Forelimb muscle (tissue), 1 donor: Measurements from ENCODE around the gene SGPL1. TPM values are rescaled to one million over a fixed set of nuclear protein-coding genes. Genes with fewer than 3 reads are reported as not detected.
"Not testable (repeated sequence)": the region's sequence is repeated elsewhere in the genome, so short reads cannot be mapped to it uniquely, and the experiment has no call there.

ENCODE experiments used
- DNase-seq: peaks from one replicate; pipeline ENCODE4 v3.0.0-alpha.2; 2013; ENCODE audit warnings: low read depth
- polyA plus RNA-seq: library from polyadenylated mRNA; unstranded; fragments of 120-200 nt; gene quantifications from one replicate; pipeline ENCODE4 v1.2.1, GENCODE V29; 2013; ENCODE audit not compliant: insufficient read length

Gene SGPL1
- polyA plus RNA-seq, 1 donor: 26.7 TPM

- DNase-seq: no peak
Measured at GRCh38 chr10:70906031-70906783, 90.5 kb downstream of the SGPL1 start.

- DNase-seq: no peak
Measured at GRCh38 chr10:70906953-70907636, 91.3 kb downstream of the SGPL1 start.

DNA sequence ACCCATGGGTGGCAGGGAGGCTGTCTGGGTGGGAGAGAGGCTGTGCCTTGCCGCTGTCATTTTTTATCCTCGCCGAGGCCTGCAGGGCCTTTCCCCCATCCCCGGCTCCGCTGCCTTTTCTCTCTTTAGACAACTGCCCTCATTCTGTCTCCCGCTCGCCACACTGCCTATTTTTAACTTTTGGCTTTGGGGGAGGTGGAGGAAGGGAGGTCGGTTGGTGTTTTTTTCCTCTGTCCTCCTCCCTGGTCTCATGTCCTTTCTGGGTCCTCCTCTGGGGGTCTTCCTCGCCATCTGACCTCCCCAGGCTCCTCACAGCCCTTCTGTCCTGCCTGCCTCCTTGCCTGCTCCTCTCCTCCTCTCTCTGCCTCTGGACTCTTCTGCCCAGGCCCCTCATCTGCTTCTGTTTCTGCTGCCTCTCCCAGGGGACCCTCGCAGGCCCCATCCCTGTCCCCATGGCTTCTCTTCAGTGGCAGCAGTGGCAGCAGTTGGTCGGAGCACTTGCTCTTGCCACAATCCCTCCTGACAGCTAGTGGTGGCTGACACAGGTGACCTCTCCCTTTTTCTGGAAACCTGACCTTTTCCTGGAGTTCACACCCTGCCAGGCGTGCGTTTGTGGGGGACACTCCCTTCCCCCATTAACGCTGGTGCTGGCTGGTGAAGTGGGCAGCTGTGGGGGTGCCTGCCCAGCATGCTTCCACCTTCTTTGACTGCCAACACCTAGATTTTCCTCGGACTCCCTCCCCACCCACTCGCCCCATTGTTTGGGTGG is 92.1 kb downstream of the SGPL1 start:
- no peak for DNase-seq

DNA sequence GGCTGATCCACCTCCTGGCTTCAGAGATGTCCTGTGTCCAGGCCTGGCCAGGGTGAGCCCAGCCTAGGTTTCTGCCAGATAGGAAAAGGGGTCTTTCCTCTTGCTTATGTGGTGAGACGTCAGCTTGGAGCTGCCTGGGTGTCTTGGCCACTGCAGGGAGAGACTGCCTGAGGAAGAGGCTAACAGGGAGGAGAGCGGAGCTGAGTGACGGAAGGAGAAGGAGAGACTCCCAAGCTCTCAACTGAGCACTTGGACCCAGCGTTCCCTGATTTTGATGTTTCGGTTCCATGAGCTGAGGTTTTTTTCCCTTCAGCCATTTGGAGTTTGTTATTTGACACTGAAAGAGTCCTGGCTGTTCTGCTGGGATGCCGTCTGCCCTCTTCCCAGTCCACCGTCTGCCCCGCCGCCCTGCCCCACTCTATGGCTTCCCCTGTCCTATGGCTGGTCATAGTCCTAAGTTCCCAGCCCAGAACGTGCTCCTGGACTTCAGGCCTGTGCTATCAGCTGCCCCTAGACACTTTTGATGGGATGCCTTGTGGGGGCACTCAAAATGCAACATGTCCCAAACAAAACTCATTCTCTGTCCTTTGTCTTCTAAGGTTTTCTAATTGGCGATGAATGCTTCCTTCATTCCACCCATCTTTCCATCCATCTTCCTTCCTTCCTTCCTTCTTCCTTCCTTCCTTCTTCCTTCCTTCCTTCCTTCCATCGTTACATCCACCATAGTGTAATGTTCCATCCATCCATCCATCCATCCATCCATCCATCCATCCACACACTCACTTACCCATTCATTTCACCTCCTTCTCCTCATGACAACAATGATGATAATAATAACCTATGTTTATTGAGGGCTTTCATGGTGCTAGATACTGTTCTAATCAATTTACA is 92.9 kb downstream of the SGPL1 start:
- no peak for DNase-seq

- no peak for DNase-seq
Measured at GRCh38 chr10:70909326-70909935, 93.7 kb downstream of the SGPL1 start.

GRCh38 chr10:70910486-70911341 is 95.0 kb downstream of the SGPL1 start:
- DNase-seq: no peak

DNA sequence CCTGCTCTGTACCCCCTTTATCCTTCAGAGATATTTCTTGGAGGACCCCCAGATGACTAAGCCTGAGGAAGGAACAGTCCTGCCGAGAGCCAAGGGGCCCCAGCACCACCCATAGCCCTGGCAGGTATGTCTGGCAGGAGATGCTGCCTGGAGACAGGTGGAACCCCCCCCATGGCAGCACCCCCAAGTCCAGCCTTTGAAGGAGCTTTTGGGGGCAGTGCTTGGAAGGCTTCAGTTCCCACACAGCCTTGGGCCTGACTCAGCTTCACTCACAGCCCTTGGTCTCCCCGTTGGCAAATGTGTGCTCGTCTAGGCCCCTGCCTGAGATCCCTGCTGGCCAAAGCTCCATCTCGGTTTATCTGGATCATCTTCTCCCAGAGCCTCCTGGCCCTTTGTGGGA is 95.6 kb downstream of the SGPL1 start:
- no peak for DNase-seq

GRCh38 chr10:70912556-70912955 is 96.8 kb downstream of the SGPL1 start:
- no peak for DNase-seq

DNA sequence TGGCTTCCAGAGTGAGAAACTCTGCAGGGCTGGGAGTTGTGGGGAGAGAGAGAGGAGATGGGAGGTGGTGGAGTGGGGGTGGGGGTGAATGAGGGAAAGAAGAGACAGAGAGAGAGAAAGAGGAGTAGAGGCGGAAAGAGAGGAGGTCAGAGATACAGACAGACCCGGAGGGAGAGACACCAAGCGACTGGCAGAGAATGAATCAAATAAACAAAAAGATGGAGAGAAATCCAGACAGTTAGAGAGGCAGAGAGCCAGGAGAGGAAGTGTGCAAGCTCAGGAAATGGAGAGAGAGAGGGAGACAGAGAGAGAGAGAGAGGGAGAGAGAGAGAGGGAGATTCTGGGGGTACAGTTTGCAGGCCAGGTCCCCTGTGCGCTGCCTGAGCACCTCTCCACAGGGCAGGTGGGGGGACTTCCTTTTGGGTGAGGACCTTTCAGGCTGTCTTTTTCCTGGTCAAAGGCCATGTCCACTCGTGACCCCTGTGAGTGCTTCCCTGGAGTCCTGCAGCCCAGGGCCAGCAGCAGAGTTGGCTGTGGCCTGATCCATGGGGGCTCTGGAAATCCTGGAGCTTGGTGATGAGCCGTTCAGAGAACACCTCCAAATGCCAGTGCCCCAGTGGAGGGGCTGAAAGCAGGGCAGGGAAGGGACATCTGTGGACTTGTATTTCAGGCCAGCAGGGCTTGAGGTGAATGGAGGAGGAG is 97.6 kb downstream of the SGPL1 start:
- no peak for DNase-seq

DNA sequence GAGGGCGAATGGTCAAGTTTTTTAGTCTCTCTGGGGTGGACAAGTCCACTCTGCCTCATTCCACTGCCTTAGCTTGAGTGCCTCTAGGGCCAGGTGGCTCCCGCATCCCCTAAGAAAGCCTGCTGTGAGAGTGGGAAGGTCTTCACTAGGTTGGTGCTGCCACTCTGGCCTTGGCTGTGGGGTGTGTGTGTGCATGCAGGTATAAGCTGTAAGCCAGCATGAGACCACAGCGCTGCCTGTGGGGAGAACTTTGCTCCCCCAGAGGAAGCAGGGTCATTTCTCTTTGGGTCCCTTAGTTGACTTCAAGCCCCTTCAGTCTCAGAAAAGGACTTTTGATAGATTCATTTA is 98.1 kb downstream of the SGPL1 start:
- no peak for DNase-seq

DNA sequence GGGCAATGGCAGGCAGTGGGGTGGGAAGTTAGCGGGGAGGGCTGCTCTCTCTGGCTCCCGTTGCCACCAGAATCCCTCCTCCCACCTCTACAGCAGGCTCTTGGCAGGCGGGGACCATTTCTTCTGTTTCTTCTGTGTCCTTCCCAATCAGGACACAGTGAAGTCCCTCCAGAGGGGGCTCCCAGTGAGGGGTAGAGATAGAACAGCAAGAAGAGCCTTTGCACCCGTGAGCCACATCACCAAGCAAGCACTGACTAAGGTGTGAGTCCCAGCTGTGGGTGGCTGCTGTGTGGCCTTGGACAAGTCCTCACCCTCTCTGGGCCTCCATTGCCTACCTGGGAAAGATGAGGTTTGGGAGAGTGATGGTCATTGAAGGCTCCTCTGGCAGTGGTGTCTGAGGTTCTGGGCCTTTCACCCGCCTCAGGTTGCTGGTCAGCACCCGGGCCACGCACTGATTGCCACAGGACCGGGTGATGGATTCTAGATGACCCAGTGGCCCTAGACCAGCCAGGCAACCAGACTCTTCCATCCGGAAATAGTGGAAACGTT is 98.6 kb downstream of the SGPL1 start:
- DNase-seq: no peak

- no peak for DNase-seq
Measured at GRCh38 chr10:70915206-70915605, 99.5 kb downstream of the SGPL1 start.

- no peak for DNase-seq
Measured at GRCh38 chr10:70915806-70916205, 100.1 kb downstream of the SGPL1 start.

DNA sequence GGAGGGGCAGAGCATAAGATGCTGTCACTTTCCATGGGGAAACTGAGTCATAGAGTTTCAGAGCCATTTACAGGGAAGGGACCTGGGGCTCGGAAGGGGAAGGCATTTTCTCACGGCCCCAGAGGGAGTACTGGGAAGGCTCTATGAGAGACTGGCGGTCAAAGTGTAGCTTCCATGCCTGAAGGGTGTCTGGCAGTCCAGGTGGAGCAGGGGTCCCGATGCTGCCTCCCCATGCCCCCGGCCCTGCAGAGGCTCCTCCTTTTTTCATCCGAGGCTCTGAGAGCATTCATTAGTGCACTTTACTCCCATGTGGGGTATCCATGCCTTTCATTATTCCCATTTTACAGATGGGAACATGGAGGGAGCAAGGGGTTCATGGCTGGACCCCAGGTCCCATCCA is 100.5 kb downstream of the SGPL1 start:
- DNase-seq: no peak

GRCh38 chr10:70917226-70917625 is 101.5 kb downstream of the SGPL1 start:
- no peak for DNase-seq

- no peak for DNase-seq
Measured at GRCh38 chr10:70917635-70918034, 101.9 kb downstream of the SGPL1 start.

- no peak for DNase-seq
Measured at GRCh38 chr10:70918851-70919530, 103.2 kb downstream of the SGPL1 start.

DNA sequence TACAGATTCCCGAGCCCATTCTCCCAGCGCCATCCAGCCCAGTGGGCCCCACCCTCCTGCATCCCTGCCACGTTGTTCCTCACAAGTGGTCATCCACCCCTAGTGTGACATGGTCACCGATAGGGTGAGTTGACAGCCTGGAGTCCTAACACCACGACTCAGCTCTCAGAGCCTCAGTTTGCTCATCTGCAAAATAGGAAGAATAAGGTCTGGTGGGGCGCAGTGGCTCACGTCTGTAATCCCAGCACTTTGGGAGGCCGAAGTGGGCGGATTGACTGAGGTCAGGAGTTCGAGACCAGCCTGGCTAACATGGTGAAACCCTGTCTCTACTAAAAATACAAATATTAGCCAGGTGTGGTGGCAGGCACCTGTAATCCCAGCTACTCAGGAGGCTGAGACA is 104.2 kb downstream of the SGPL1 start:
- not testable (repeated sequence) for DNase-seq

DNA sequence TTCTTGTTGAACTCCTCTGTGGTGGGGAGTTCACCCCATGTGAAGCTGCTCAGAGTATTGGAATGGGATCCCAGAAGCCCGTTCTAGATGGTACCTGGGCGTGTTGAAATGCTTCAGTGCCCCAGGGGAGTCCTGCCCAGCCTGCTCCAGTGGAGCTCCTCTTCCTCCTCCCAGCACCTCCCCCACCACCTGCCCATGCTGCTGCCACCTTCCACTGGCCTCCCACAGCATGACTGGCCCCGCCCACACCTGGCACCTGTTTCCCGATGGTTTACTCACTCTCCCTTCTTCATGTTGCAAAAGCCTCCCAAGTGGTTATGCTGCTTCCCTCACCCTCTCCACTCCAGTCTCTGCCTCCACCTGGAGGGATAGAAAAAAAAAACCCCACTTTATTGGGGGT is 104.8 kb downstream of the SGPL1 start:
- DNase-seq: no peak
